SK-N-SH (cell line): Measurements from ENCODE around the gene TAS1R3. TPM values are rescaled to one million over a fixed set of nuclear protein-coding genes. Genes with fewer than 3 reads are reported as not detected.
A peak's percentile ranks its signal among the peaks of the same experiment; 100 is the strongest.

ENCODE experiments used
- CTCF ChIA-PET: fragments of 300-600, 350-600 bp; formaldehyde crosslinking; extraction: SDS; loops from one replicate; lab custom pipeline; 2021; lab: Yijun Ruan, JAX
- POLR2A ChIA-PET: fragments of 350-600 bp; sonication (Branson Sonifier 250); formaldehyde crosslinking; extraction: SDS; loops from one replicate; lab custom pipeline; 2020; ENCODE audit warnings: antibody characterized with exemption, inconsistent platforms; lab: Yijun Ruan, JAX
- DNase-seq: peaks from one replicate; pipeline ENCODE4 v3.0.0; 2012
- H2AFZ ChIP-seq: fragments of 200-600 bp; sonication (generic); 2 replicates; pipeline ENCODE4 v1.8.1; 2016; ENCODE audit warnings: antibody characterized with exemption, mild to moderate bottlenecking, low read depth
- H3F3A ChIP-seq: fragments of 200-600 bp; sonication (generic); replicated peaks from 2 replicates; pipeline ENCODE3; 2016; ENCODE audit warnings: antibody characterized with exemption, mild to moderate bottlenecking; ENCODE audit not compliant: insufficient read depth
- H3K27ac ChIP-seq, 2 experiments: fragments of 200-500 bp in 1 of 2; fragments of 200-600 bp in 1 of 2; sonication (Bioruptor generic) in 1 of 2; sonication (generic), shearing (Covaris generic) in 1 of 2; 2 replicates each; pipeline versions ENCODE4 v1.5.1 to v1.6.1; 2014 to 2016; ENCODE audit warnings: low read depth in 2 of 2, inconsistent platforms in 1 of 2, low read length in 1 of 2, mild to moderate bottlenecking in 1 of 2, mixed read lengths in 1 of 2
- H3K27me3 ChIP-seq: fragments of 200-600 bp; sonication (generic), shearing (Covaris generic); 2 replicates; pipeline ENCODE4 v1.6.1; 2016; ENCODE audit warnings: mixed run types; ENCODE audit not compliant: insufficient read depth
- H3K36me3 ChIP-seq, 2 experiments: fragments of 200-500 bp in 1 of 2; fragments of 200-600 bp in 1 of 2; sonication (Bioruptor generic) in 1 of 2; sonication (generic) in 1 of 2; replicated peaks in 1 of 2; 2 replicates each; pipeline versions ENCODE3 to v1.5.1; 2014 to 2016; ENCODE audit warnings: low read length in 1 of 2, mild to moderate bottlenecking in 1 of 2; ENCODE audit not compliant: insufficient read depth in 2 of 2, control insufficient read depth in 1 of 2
- H3K4me1 ChIP-seq, 2 experiments: fragments of 200-500 bp in 1 of 2; fragments of 200-600 bp in 1 of 2; sonication (Bioruptor generic) in 1 of 2; sonication (generic), shearing (Covaris generic) in 1 of 2; 2 replicates each; pipeline versions ENCODE4 v1.5.1 to v1.6.1; 2014 to 2016; ENCODE audit warnings: low read depth in 1 of 2, low read length in 1 of 2, mixed run types in 1 of 2; ENCODE audit not compliant: insufficient read depth in 2 of 2, control insufficient read depth in 1 of 2
- H3K4me2 ChIP-seq: fragments of 200-600 bp; sonication (generic), shearing (Covaris generic); 2 replicates; pipeline ENCODE4 v1.6.1; 2017; ENCODE audit warnings: mixed run types
- H3K4me3 ChIP-seq, 2 experiments: fragments of 200-500 bp in 1 of 2; fragments of 200-600 bp in 1 of 2; sonication (Bioruptor generic) in 1 of 2; sonication (generic), shearing (Covaris generic) in 1 of 2; 2 replicates each; pipeline versions ENCODE4 v1.5.1 to v1.8.1; 2014 to 2016; ENCODE audit warnings: low read depth in 2 of 2, inconsistent platforms in 1 of 2, low read length in 1 of 2, mild to moderate bottlenecking in 1 of 2, mixed read lengths in 1 of 2, moderate library complexity in 1 of 2
- H3K79me2 ChIP-seq: fragments of 200-600 bp; sonication (generic); 2 replicates; pipeline ENCODE4 v1.8.1; 2017; ENCODE audit warnings: mild to moderate bottlenecking; ENCODE audit not compliant: insufficient read depth
- H3K9ac ChIP-seq: fragments of 200-600 bp; sonication (generic); 2 replicates; pipeline ENCODE4 v1.6.1; 2017; ENCODE audit warnings: mixed run types
- H3K9me2 ChIP-seq: fragments of 200-600 bp; sonication (generic); 2 replicates; pipeline ENCODE4 v1.6.1; 2017; ENCODE audit warnings: mixed run types
- H3K9me3 ChIP-seq: fragments of 200-600 bp; sonication (generic); 2 replicates; pipeline ENCODE4 v1.6.1; 2017; ENCODE audit warnings: mixed run types, mild to moderate bottlenecking, moderate library complexity
- H4K20me1 ChIP-seq: fragments of 200-600 bp; sonication (generic); 2 replicates; pipeline ENCODE4 v1.6.1; 2017; ENCODE audit warnings: mild to moderate bottlenecking, mixed run types; ENCODE audit not compliant: insufficient read depth
- FOSL2 ChIP-seq: IDR thresholded peaks from 2 replicates; pipeline ENCODE4 v1.4.0; 2012; ENCODE audit warnings: low read depth, mild to moderate bottlenecking, moderate library complexity, borderline replicate concordance
- FOXJ3 ChIP-seq: sonication (generic); formaldehyde crosslinking; IDR thresholded peaks from 2 replicates; pipeline ENCODE4 v1.5.1; 2020; ENCODE audit warnings: mild to moderate bottlenecking, missing genetic modification reagents
- FOXM1 ChIP-seq: IDR thresholded peaks from 2 replicates; pipeline ENCODE4 v1.4.0; 2012; ENCODE audit warnings: low read depth, mild to moderate bottlenecking
- GABPA ChIP-seq: IDR thresholded peaks from 2 replicates; pipeline ENCODE4 v1.4.0; 2012; ENCODE audit warnings: low read depth, mild to moderate bottlenecking
- GATA2 ChIP-seq: sonication (generic); formaldehyde crosslinking; IDR thresholded peaks from 2 replicates; pipeline ENCODE4 v1.5.0; 2020; ENCODE audit warnings: mild to moderate bottlenecking, missing genetic modification reagents
- IRF3 ChIP-seq: fragments of 150-350 bp; IDR thresholded peaks from 2 replicates; pipeline ENCODE4 v1.6.1; 2016; ENCODE audit warnings: mild to moderate bottlenecking, low read depth, low read length
- JUND ChIP-seq: IDR thresholded peaks from 2 replicates; pipeline ENCODE4 v1.4.0; 2012
- MEF2A ChIP-seq: IDR thresholded peaks from 2 replicates; pipeline ENCODE4 v1.4.0; 2012; ENCODE audit warnings: low read depth, borderline replicate concordance
- MXI1 ChIP-seq: IDR thresholded peaks from 2 replicates; pipeline ENCODE4 v1.6.1; 2012; ENCODE audit warnings: mild to moderate bottlenecking, low read depth, low read length, improper control_type of control experiment
- NFIC ChIP-seq: IDR thresholded peaks from 2 replicates; pipeline ENCODE4 v1.4.0; 2012; ENCODE audit warnings: borderline replicate concordance
- NRF1 ChIP-seq: IDR thresholded peaks from 2 replicates; pipeline ENCODE4 v1.6.1; 2012; ENCODE audit warnings: low read depth, mild to moderate bottlenecking, low read length
- RAD21 ChIP-seq: IDR thresholded peaks from 2 replicates; pipeline ENCODE4 v1.6.1; 2012; ENCODE audit warnings: mild to moderate bottlenecking, low read length
- RCOR1 ChIP-seq: fragments of 150-350 bp; IDR thresholded peaks from 2 replicates; pipeline ENCODE4 v1.6.1; 2017; ENCODE audit warnings: antibody characterized with exemption, low read length
- REST ChIP-seq: IDR thresholded peaks from 2 replicates; pipeline ENCODE4 v1.6.1; 2012; ENCODE audit warnings: mild to moderate bottlenecking, low read depth, low read length, moderate library complexity
- RFX5 ChIP-seq: IDR thresholded peaks from 2 replicates; pipeline ENCODE4 v1.6.1; 2012; ENCODE audit warnings: mild to moderate bottlenecking, improper control_type of control experiment, low read length
- RXRA ChIP-seq: IDR thresholded peaks from 2 replicates; pipeline ENCODE4 v1.4.0; 2012; ENCODE audit warnings: low read depth, mild to moderate bottlenecking, borderline replicate concordance
- SMC3 ChIP-seq: IDR thresholded peaks from 2 replicates; pipeline ENCODE4 v1.6.1; 2012; ENCODE audit warnings: low read depth, low read length, improper control_type of control experiment
- TAF1 ChIP-seq: IDR thresholded peaks from 2 replicates; pipeline ENCODE4 v1.6.1; 2012; ENCODE audit warnings: low read depth, mild to moderate bottlenecking, low read length, moderate library complexity, borderline replicate concordance
- TCF12 ChIP-seq: IDR thresholded peaks from 2 replicates; pipeline ENCODE4 v1.4.0; 2012
- TEAD4 ChIP-seq: IDR thresholded peaks from 2 replicates; pipeline ENCODE4 v1.4.0; 2012; ENCODE audit warnings: mild to moderate bottlenecking, borderline replicate concordance; ENCODE audit not compliant: insufficient read depth
- USF1 ChIP-seq: IDR thresholded peaks from 2 replicates; pipeline ENCODE4 v1.4.0; 2012; ENCODE audit warnings: low read depth, borderline replicate concordance
- YY1 ChIP-seq: IDR thresholded peaks from 2 replicates; pipeline ENCODE4 v1.4.0; 2012; ENCODE audit warnings: low read depth, mild to moderate bottlenecking
- WGBS: methylation state at CpG from one replicate; pipeline ENCODE4 v1.1.6; 2017; ENCODE audit warnings: low lambda C conversion rate; 5-methylcytosine and 5-hydroxymethylcytosine counted together
- polyA plus RNA-seq, 3 experiments: library from polyadenylated mRNA; depleted of rRNA; stranded (reverse); fragments of >200 nt; gene quantifications; 2 replicates each; pipeline ENCODE4 v1.2.3, GENCODE V29; 2012
- TF ChIP-seq, protein P1 (sequence below): IDR thresholded peaks from 2 replicates; pipeline ENCODE4 v1.4.0; 2012; ENCODE audit warnings: low read depth
- TF ChIP-seq, protein P2 (sequence below): IDR thresholded peaks from 2 replicates; pipeline ENCODE4; 2012
- TF ChIP-seq, protein P3 (sequence below): fragments of 150-350 bp; IDR thresholded peaks from 2 replicates; pipeline ENCODE4 v1.6.1; 2017; ENCODE audit warnings: antibody characterized with exemption, low read length, low read depth, borderline replicate concordance

Gene TAS1R3
- polyA plus RNA-seq, 1 of the 3 experiments (the other 2 are of a cell fraction) = 0.08 TPM

DNA sequence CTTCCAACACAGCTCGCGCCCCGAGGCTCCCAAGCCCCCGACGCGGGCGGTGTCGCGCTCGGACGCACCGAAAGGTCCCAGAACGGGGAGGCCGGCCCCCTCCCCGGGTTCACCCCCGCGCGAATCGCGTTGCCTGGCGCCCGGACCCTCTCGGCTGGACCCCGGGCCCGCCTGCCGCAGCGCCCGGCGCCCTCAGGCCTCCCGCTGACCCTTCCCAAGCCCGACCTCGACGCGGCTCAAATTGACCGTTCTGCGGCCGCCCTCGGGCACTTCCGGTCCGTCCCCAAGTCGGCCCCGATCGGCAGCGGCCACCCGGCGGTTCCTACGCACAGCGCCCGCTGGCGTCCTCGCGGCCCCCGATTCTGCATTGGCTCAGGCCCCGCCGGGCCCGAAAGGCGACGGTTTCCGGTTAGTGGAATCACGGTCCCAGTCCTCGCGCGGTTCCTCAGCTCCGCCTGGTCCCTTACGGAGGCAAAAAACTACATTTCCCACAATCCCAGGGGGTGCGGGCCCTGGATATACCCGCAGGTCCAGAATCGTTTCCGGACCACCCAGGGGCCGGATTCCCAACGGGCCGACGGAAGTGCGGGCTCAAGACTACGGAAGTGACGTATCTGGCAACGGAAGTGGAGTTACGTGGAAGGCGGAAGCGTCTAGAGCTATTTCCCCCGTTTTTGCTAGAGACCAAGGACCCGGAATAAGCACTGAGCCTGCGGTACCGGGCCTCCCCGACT lies 44.0 kb downstream of the TAS1R3 start, which contains the start of gene AURKAIP1:
Gene AURKAIP1 (minus strand): TSS at position 279 of the 734 bp plus-strand sequence. CDS start 451 bp downstream, outside the sequence.
- WGBS = 2% methylated on average over 21 of the region's 85 CpGs
- H3K27ac ChIP-seq = peak within 1 kb of the TSS; percentile 90 to 93
- peaks cover 36% of the 10 kb centered on the region for H3K79me2 ChIP-seq
- H3K9me2 ChIP-seq = no peaks in the 10 kb centered on the region
- H3K4me1 ChIP-seq = peaks cover 0 to 29% of the 10 kb centered on the region in 2 experiments; a peak in 1 of 4 replicates
- ChIA-PET CTCF (interaction anchor here (0.6 to 5.9 kb wide), 16 partner anchors 10 to 343 kb away, joined by 3 to 34 read pairs (median 4); partner anchors contain the start of genes DVL1 and MRPL20), POLR2A (interaction anchor here (0.7 to 1.8 kb wide), 9 partner anchors 14 to 160 kb away, joined by 3 to 18 read pairs (median 6); partner anchors contain the start of genes CCNL2 and MRPL20)
- peaks cover 0 to 8% of the 10 kb centered on the region in 2 experiments for H3K36me3 ChIP-seq
- DNase-seq = peak; percentile 98
- H3K9ac ChIP-seq = peak within 1 kb of the TSS; percentile 89
- H3K4me2 ChIP-seq = peak within 1 kb of the TSS; percentile 86
- H3F3A ChIP-seq = peaks cover 13% of the 10 kb centered on the region
- no peaks in the 10 kb centered on the region for H4K20me1 ChIP-seq
- H3K4me3 ChIP-seq = peak within 1 kb of the TSS; percentile 81 to 96
- no peaks in the 10 kb centered on the region for H3K9me3 ChIP-seq
- H3K27me3 ChIP-seq = no peaks in the 10 kb centered on the region
- H2AFZ ChIP-seq = peak within 1 kb of the TSS; percentile 86; the same call in 1 of the 2 replicates
- TF ChIP-seq MXI1 = no peak
- TF ChIP-seq RXRA = no peak
- no peak for TF ChIP-seq NRF1
- TF ChIP-seq NFIC = peak; percentile 31; the same call in 1 of the 2 replicates
- TF ChIP-seq, protein P1, sequence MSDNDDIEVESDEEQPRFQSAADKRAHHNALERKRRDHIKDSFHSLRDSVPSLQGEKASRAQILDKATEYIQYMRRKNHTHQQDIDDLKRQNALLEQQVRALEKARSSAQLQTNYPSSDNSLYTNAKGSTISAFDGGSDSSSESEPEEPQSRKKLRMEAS = peak; percentile 75
- peak; percentile 64 for TF ChIP-seq USF1
- TF ChIP-seq FOSL2 = peak; percentile 4; the same call in 1 of the 2 replicates
- TF ChIP-seq TEAD4 = no peak
- no peak for TF ChIP-seq MEF2A
- peak; percentile 49 for TF ChIP-seq RCOR1
- TF ChIP-seq, protein P2, sequence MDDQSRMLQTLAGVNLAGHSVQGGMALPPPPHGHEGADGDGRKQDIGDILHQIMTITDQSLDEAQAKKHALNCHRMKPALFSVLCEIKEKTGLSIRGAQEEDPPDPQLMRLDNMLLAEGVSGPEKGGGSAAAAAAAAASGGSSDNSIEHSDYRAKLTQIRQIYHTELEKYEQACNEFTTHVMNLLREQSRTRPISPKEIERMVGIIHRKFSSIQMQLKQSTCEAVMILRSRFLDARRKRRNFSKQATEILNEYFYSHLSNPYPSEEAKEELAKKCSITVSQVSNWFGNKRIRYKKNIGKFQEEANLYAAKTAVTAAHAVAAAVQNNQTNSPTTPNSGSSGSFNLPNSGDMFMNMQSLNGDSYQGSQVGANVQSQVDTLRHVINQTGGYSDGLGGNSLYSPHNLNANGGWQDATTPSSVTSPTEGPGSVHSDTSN = peak; percentile 44; the same call in 1 of the 2 replicates
- TF ChIP-seq TCF12 = no peak
- no peak for TF ChIP-seq RAD21
- TF ChIP-seq TAF1 = peak; percentile 88
- TF ChIP-seq YY1 = peak; percentile 70; the same call in 1 of the 2 replicates
- TF ChIP-seq IRF3 = no peak
- TF ChIP-seq SMC3 = no peak
- TF ChIP-seq JUND = no peak; the same call in 1 of the 2 replicates
- no peak; the same call in 1 of the 2 replicates for TF ChIP-seq FOXJ3 (CRISPR knock-in tag)
- TF ChIP-seq FOXM1 = 0 out of 2 replicates have a peak, but pooled peaks have one; percentile 45
- TF ChIP-seq REST = peak; percentile 55; the same call in 1 of the 2 replicates
- TF ChIP-seq, protein P3, sequence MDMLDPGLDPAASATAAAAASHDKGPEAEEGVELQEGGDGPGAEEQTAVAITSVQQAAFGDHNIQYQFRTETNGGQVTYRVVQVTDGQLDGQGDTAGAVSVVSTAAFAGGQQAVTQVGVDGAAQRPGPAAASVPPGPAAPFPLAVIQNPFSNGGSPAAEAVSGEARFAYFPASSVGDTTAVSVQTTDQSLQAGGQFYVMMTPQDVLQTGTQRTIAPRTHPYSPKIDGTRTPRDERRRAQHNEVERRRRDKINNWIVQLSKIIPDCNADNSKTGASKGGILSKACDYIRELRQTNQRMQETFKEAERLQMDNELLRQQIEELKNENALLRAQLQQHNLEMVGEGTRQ = no peak
- no peak for TF ChIP-seq GATA2 (CRISPR knock-in tag)
- no peak for TF ChIP-seq RFX5
- peak; percentile 94 for TF ChIP-seq GABPA
